H1 (cell line): ENCODE results near the gene DHCR24. TPM values are rescaled to one million over a fixed set of nuclear protein-coding genes. Genes with fewer than 3 reads are reported as not detected.

Experiments used
- CTCF ChIA-PET: fragments of 300-600 bp; sonication (Branson Sonifier 250); formaldehyde crosslinking; loops from one replicate; lab custom pipeline; 2021; ENCODE audit not compliant: partially characterized antibody; lab: Charles Lee
- POLR2A ChIA-PET: fragments of 300-600 bp; sonication (Branson Sonifier 250); formaldehyde crosslinking; loops from one replicate; lab custom pipeline; 2021; ENCODE audit warnings: inconsistent platforms; ENCODE audit not compliant: partially characterized antibody; lab: Charles Lee
- DNase-seq, 2 experiments: peaks; one replicate each; pipeline versions ENCODE4 v3.0.0 to v3.0.0-alpha.2; 2010 to 2022; ENCODE audit warnings: low spot score in 2 of 2, low read depth in 1 of 2, mixed read lengths in 1 of 2
- FAIRE-seq: peaks from 2 replicates; lab custom pipeline; 2011; peaks lifted over from hg19 to GRCh38; lab: Jason Lieb, UNC
- H2AFZ ChIP-seq: 2 replicates; pipeline ENCODE4 v1.8.1; 2012; ENCODE audit warnings: low read length, inconsistent platforms
- H2AK5ac ChIP-seq: 2 replicates; pipeline ENCODE4 v1.6.1; 2013; ENCODE audit warnings: low read depth, low read length
- H2BK120ac ChIP-seq: replicated peaks from 2 replicates; pipeline ENCODE3; 2013; ENCODE audit warnings: low read depth, low read length, inconsistent platforms
- H2BK12ac ChIP-seq: 2 replicates; pipeline ENCODE4 v1.6.1; 2013; ENCODE audit warnings: low read depth, low read length
- H2BK15ac ChIP-seq: 2 replicates; pipeline ENCODE4 v1.6.1; 2013; ENCODE audit warnings: low read length
- H2BK20ac ChIP-seq: 2 replicates; pipeline ENCODE4 v1.6.1; 2013; ENCODE audit warnings: low read length
- H2BK5ac ChIP-seq: 2 replicates; pipeline ENCODE4 v1.6.1; 2013; ENCODE audit warnings: low read depth, low read length
- H3K14ac ChIP-seq: 2 replicates; pipeline ENCODE4 v1.6.1; 2013; ENCODE audit warnings: inconsistent platforms; ENCODE audit not compliant: insufficient read length
- H3K18ac ChIP-seq: 2 replicates; pipeline ENCODE4 v1.6.1; 2013; ENCODE audit warnings: low read length; ENCODE audit errors: extremely low read depth
- H3K23ac ChIP-seq: 2 replicates; pipeline ENCODE4 v1.6.1; 2013; ENCODE audit warnings: inconsistent platforms; ENCODE audit not compliant: insufficient read length
- H3K23me2 ChIP-seq: 2 replicates; pipeline ENCODE4 v1.6.1; 2013; ENCODE audit warnings: low read depth, low read length
- H3K27ac ChIP-seq: 2 replicates; pipeline ENCODE4 v1.6.1; 2011; ENCODE audit warnings: low read depth, low read length, inconsistent platforms
- H3K27me3 ChIP-seq, 4 experiments: replicated peaks in 1 of 4; 1 replicate in 1 of 4; 2 replicates in 3 of 4; pipeline versions ENCODE4 v1.6.1 to v1.8.1; 2011 to 2013; ENCODE audit warnings: low read length in 3 of 4, mild to moderate bottlenecking in 3 of 4, inconsistent platforms in 2 of 4, mixed read lengths in 2 of 4, moderate library complexity in 1 of 4; ENCODE audit not compliant: control insufficient read depth in 3 of 4, insufficient read depth in 3 of 4; ENCODE audit errors: extremely low read depth in 1 of 4
- H3K36me3 ChIP-seq, 4 experiments: 2 replicates each; pipeline versions ENCODE4 v1.6.1 to v1.8.1; 2011 to 2013; ENCODE audit warnings: mild to moderate bottlenecking in 4 of 4, low read length in 3 of 4, moderate library complexity in 2 of 4, control low read depth in 1 of 4, inconsistent platforms in 1 of 4; ENCODE audit not compliant: insufficient read depth in 4 of 4, control insufficient read depth in 2 of 4
- H3K4ac ChIP-seq: replicated peaks from 2 replicates; pipeline ENCODE3; 2013; ENCODE audit warnings: low read length, low read depth, mixed read lengths, inconsistent platforms; ENCODE audit not compliant: insufficient read length
- H3K4me1 ChIP-seq, 4 experiments: replicated peaks in 1 of 4; 1 replicate in 1 of 4; 2 replicates in 3 of 4; pipeline versions ENCODE4 v1.6.1 to v1.8.1; 2011 to 2013; ENCODE audit warnings: low read length in 3 of 4, inconsistent platforms in 2 of 4, mixed read lengths in 1 of 4; ENCODE audit not compliant: insufficient read depth in 4 of 4, control insufficient read depth in 3 of 4
- H3K4me2 ChIP-seq, 2 experiments: 2 replicates each; pipeline versions ENCODE4 v1.6.1 to v1.8.1; 2011 to 2013; ENCODE audit warnings: low read depth in 2 of 2, low read length in 2 of 2, control low read depth in 1 of 2, inconsistent platforms in 1 of 2, mild to moderate bottlenecking in 1 of 2; ENCODE audit not compliant: insufficient read depth in 1 of 2
- H3K4me3 ChIP-seq, 4 experiments: fragments of 200-600, 300-600 bp in 1 of 4; sonication (generic), shearing (Covaris generic), sonication (Bioruptor Twin) in 1 of 4; 2 replicates each; pipeline versions ENCODE4 v1.5.1 to v1.8.1; 2011 to 2016; ENCODE audit warnings: low read length in 4 of 4, low read depth in 3 of 4, control low read depth in 2 of 4, inconsistent platforms in 2 of 4, mild to moderate bottlenecking in 2 of 4, mixed read lengths in 1 of 4, moderate library complexity in 1 of 4; ENCODE audit not compliant: insufficient read depth in 2 of 4; ENCODE audit errors: extremely low read depth in 1 of 4
- H3K56ac ChIP-seq: replicated peaks from 2 replicates; pipeline ENCODE3; 2013; ENCODE audit warnings: low read depth, mild to moderate bottlenecking, mixed read lengths, low read length, inconsistent platforms; ENCODE audit not compliant: insufficient read length
- H3K79me1 ChIP-seq: 2 replicates; pipeline ENCODE4 v1.6.1; 2013; ENCODE audit warnings: low read depth, low read length, control low read depth
- H3K79me2 ChIP-seq, 2 experiments: 2 replicates each; pipeline versions ENCODE4 v1.6.1 to v1.8.1; 2012 to 2013; ENCODE audit warnings: low read length in 2 of 2, mild to moderate bottlenecking in 2 of 2, inconsistent platforms in 1 of 2; ENCODE audit not compliant: insufficient read depth in 2 of 2, control insufficient read depth in 1 of 2
- H3K9ac ChIP-seq, 4 experiments: replicated peaks in 1 of 4; 1 replicate in 1 of 4; 2 replicates in 3 of 4; pipeline versions ENCODE4 v1.6.1 to v1.8.1; 2011 to 2013; ENCODE audit warnings: low read depth in 3 of 4, low read length in 3 of 4, control low read depth in 2 of 4, mild to moderate bottlenecking in 2 of 4, moderate library complexity in 2 of 4, inconsistent platforms in 1 of 4; ENCODE audit errors: extremely low read depth in 1 of 4
- H3K9me3 ChIP-seq, 2 experiments: 2 replicates each; pipeline versions ENCODE4 v1.6.1 to v1.8.1; 2012 to 2013; ENCODE audit warnings: mild to moderate bottlenecking in 2 of 2, moderate library complexity in 2 of 2, control low read depth in 1 of 2, inconsistent platforms in 1 of 2, low read depth in 1 of 2, low read length in 1 of 2, mixed read lengths in 1 of 2; ENCODE audit not compliant: insufficient read depth in 2 of 2
- H4K20me1 ChIP-seq, 2 experiments: replicated peaks in 1 of 2; 2 replicates each; pipeline versions ENCODE3 to v1.8.1; 2011 to 2013; ENCODE audit warnings: inconsistent platforms in 2 of 2, low read length in 2 of 2, mild to moderate bottlenecking in 1 of 2; ENCODE audit not compliant: insufficient read depth in 2 of 2, control insufficient read depth in 1 of 2
- H4K5ac ChIP-seq: 2 replicates; pipeline ENCODE4 v1.6.1; 2013; ENCODE audit warnings: low read length, low read depth, mixed read lengths, inconsistent platforms; ENCODE audit not compliant: insufficient read length
- H4K8ac ChIP-seq: 2 replicates; pipeline ENCODE4 v1.8.0; 2013; ENCODE audit warnings: mild to moderate bottlenecking, moderate library complexity, low read length, inconsistent platforms; ENCODE audit not compliant: insufficient read depth; ENCODE audit errors: extremely low read depth
- H4K91ac ChIP-seq: replicated peaks from 2 replicates; pipeline ENCODE3; 2013; ENCODE audit warnings: low read length, mixed read lengths, inconsistent platforms; ENCODE audit not compliant: insufficient read length
- ASH2L ChIP-seq: fragments of 200-600, 300-600 bp; sonication (generic); IDR thresholded peaks from one replicate; pipeline ENCODE4 v1.7.1; 2017; ENCODE audit warnings: low read length
- CHD2 ChIP-seq: IDR thresholded peaks from 2 replicates; pipeline ENCODE4 v1.6.1; 2012; ENCODE audit warnings: low read length, improper control_type of control experiment
- GABPA ChIP-seq: IDR thresholded peaks from 2 replicates; pipeline ENCODE4 v1.6.1; 2011; ENCODE audit warnings: mild to moderate bottlenecking, low read length, moderate library complexity, borderline replicate concordance; ENCODE audit not compliant: insufficient read depth
- RNF2 ChIP-seq: fragments of 200-900, 300-1000 bp; sonication (generic); IDR thresholded peaks from 2 replicates; pipeline ENCODE4 v1.7.1; 2016; ENCODE audit warnings: borderline replicate concordance, low read depth, mild to moderate bottlenecking, antibody characterized with exemption, low read length; ENCODE audit not compliant: poor library complexity, severe bottlenecking; ENCODE audit errors: missing control alignments
- SAP30 ChIP-seq: fragments of 300-600 bp; sonication (generic); IDR thresholded peaks from 2 replicates; pipeline ENCODE4 v1.7.1; 2012; ENCODE audit warnings: low read length, moderate library complexity, mild to moderate bottlenecking, inconsistent platforms; ENCODE audit not compliant: insufficient read depth, insufficient replicate concordance
- WGBS, 2 experiments: shearing (Covaris generic) in 1 of 2; methylation state at CpG; one replicate each; pipeline versions ENCODE4 v1.1.6 to v1.1.7; 2013 to 2015; ENCODE audit warnings: low lambda C conversion rate in 2 of 2, mixed read lengths in 2 of 2, inconsistent platforms in 1 of 2, low coverage in 1 of 2, missing lambda C conversion rate in 1 of 2; ENCODE audit not compliant: insufficient replicate concordance in 2 of 2, insufficient coverage in 1 of 2, insufficient read length in 1 of 2; ENCODE audit errors: extremely low coverage in 1 of 2, missing lambda C conversion rate in 1 of 2; 5-methylcytosine and 5-hydroxymethylcytosine counted together
- polyA plus RNA-seq, 7 experiments: library from polyadenylated mRNA; depleted of rRNA in 3 of 7; stranded (reverse) in 5 of 7; unstranded in 2 of 7; fragments of >200 nt in 5 of 7; fragments of 200-250 nt in 2 of 7; gene quantifications; 1 replicate in 5 of 7; 2 replicates in 1 of 7; 4 replicates in 1 of 7; pipeline versions ENCODE4 v1.2.1 to v1.2.3, GENCODE V29; 2011 to 2013; ENCODE audit warnings: missing spikeins in 2 of 7, mixed read lengths in 2 of 7
- total RNA-seq: library from RNA; stranded (reverse); fragmentation: NEBNext Ultra II Directional; extraction: Animal tissue kit (Norgen Biotek cat#: 25700); gene quantifications from 2 replicates; pipeline ENCODE4 v1.2.1, GENCODE V29; 2021

The DHCR24 gene
- total and polyA plus RNA-seq, 2 of the 8 experiments (the other 6 are each of a cell fraction or from before 2014, with no cell fraction given) = 370 to 419 TPM

DNA sequence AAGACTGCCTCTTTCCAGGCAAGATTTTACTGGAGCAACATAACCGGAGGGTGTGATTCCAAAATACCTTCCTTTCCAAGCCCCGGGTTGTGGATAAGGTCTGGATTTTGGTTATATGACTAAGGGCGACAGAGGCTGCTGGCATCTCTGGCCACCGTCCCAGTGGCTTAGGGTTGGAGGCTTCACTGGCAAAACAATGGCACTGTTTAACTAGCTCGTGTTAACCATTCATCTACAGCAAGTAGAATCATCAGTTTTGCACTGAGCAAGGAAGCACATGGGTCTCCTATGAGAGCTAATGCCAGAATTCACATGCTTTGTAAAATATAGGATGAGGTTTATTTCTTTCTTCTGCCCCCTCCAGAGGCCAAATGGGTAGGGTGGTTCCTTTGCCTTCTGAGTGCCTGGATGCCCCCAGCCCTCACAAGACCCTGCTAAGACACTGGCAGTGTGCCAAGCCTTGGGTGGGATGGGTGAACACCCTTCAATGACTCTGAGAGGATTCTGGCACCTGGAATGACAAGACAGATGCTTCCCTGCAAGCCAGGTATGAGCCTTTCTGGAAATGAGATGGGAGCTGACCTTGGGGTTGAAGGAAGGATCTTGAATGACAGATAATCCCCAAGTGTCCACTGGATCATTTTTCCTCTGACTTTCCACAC is 36.8 kb downstream of the DHCR24 start:
- no peaks in the 10 kb centered on the region for H3K4me1 ChIP-seq
- no peak overlapping the region for H2BK5ac ChIP-seq
- H3K27ac ChIP-seq = no peak overlapping the region
- ChIA-PET CTCF (interaction anchor here (0.6 to 3.6 kb wide), 8 partner anchors 17 to 146 kb away, joined by 3 to 11 read pairs (median 5); a partner anchor contains a TSS), POLR2A (no interaction called here)
- no peaks in the 10 kb centered on the region for H3K27me3 ChIP-seq
- no peak overlapping the region for H2BK120ac ChIP-seq
- peaks cover 39 to 64% (median 59%) of the 10 kb centered on the region in 4 experiments for H3K36me3 ChIP-seq
- no peak overlapping the region for H3K4ac ChIP-seq
- H2AFZ ChIP-seq = no peak overlapping the region
- no peak for TF ChIP-seq ASH2L
- no peak for TF ChIP-seq SAP30
- no peak for TF ChIP-seq GABPA
- TF ChIP-seq RNF2 = no peak
- no peak for TF ChIP-seq CHD2
- DNase-seq = no peak
- no peak overlapping the region for H3K23ac ChIP-seq
- H3K14ac ChIP-seq = no peak overlapping the region
- no peak overlapping the region for H4K91ac ChIP-seq
- no peaks in the 10 kb centered on the region for H3K9me3 ChIP-seq
- H3K4me2 ChIP-seq = no peak overlapping the region
- no peak overlapping the region for H3K4me3 ChIP-seq
- no peak overlapping the region for H4K5ac ChIP-seq
- no peak overlapping the region for H2BK15ac ChIP-seq
- no peak overlapping the region for H3K18ac ChIP-seq
- no peak overlapping the region for H4K8ac ChIP-seq
- H3K79me1 ChIP-seq = peaks cover 2% of the 10 kb centered on the region; the same call in 1 of the 2 replicates
- no peak overlapping the region for H2BK12ac ChIP-seq
- no peak overlapping the region for H2AK5ac ChIP-seq
- peaks cover 10 to 23% of the 10 kb centered on the region in 2 experiments for H4K20me1 ChIP-seq
- no peak for FAIRE-seq
- no peaks in the 10 kb centered on the region for H3K79me2 ChIP-seq
- 91% methylated on average over 5 of the region's 5 CpGs; no CpG with 5 or more reads in 1 of the 2 experiments for WGBS, 2 experiments
- H3K9ac ChIP-seq = no peak overlapping the region
- H3K23me2 ChIP-seq = no peaks in the 10 kb centered on the region
- H3K56ac ChIP-seq = no peak overlapping the region
- no peak overlapping the region for H2BK20ac ChIP-seq
